ENCODE results near the gene LYG1.
"Not testable (repeated sequence)": the region's sequence is repeated elsewhere in the genome, so short reads cannot be mapped to it uniquely, and the experiment has no call there.

DNA sequence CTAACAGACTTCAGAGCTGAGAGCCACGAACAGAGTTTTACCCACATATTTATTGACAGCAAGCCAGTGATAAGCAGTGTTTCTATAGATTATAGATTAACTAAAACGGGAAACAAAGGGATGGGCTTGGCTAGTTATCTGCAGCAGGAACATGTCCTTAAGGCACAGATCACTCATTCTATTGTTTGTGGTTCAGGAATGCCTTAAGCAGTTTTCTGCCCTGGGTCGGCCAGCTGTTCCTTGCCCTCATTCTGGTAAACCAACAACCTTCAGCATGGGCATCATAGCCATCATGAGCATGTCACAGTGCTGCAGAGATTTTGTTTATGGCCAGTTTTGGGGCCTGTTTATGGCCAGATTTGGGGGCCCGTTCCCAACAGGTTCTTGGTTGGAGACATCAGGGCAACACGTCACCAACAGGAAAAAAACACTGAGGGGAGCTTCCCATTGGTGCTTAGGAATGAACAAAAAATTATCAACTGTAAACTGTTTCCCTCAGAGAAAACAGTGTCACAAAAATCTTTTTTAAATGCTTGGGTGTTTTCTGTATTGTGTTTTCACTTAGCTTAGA lies 22.7 kb downstream of the LYG1 start:
- TF ChIP-seq, protein P1, sequence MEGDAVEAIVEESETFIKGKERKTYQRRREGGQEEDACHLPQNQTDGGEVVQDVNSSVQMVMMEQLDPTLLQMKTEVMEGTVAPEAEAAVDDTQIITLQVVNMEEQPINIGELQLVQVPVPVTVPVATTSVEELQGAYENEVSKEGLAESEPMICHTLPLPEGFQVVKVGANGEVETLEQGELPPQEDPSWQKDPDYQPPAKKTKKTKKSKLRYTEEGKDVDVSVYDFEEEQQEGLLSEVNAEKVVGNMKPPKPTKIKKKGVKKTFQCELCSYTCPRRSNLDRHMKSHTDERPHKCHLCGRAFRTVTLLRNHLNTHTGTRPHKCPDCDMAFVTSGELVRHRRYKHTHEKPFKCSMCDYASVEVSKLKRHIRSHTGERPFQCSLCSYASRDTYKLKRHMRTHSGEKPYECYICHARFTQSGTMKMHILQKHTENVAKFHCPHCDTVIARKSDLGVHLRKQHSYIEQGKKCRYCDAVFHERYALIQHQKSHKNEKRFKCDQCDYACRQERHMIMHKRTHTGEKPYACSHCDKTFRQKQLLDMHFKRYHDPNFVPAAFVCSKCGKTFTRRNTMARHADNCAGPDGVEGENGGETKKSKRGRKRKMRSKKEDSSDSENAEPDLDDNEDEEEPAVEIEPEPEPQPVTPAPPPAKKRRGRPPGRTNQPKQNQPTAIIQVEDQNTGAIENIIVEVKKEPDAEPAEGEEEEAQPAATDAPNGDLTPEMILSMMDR (IDR thresholded peaks at IDR 0.05) = not testable (repeated sequence)
- not testable (repeated sequence) for TF ChIP-seq POLR2A (IDR thresholded peaks at IDR 0.05)

All from uterus (tissue), 2 donors.